ENCODE results near the gene CCDC88A. TPM values are rescaled to one million over a fixed set of nuclear protein-coding genes. Genes with fewer than 3 reads are reported as not detected.

Gene CCDC88A
- total RNA-seq: 93.9 TPM

GRCh38 chr2:55419679-55420438, at the start of gene CCDC88A:
CCDC88A (minus strand) TSS chr2:55419856; CDS start chr2:55419079, 777 bp downstream.

GRCh38 chr2:55268907-55269644, 150.6 kb downstream of the CCDC88A start, which contains the start of gene MTIF2:
MTIF2 (minus strand) TSS chr2:55269231; CDS start chr2:55263858, 5,373 bp downstream.

Small RNA genes lying within 50 kb of the gene (small RNA-seq; reads per million reads assigned to genes)
- gene RF00019 (ENCODE audit: low replicate concordance) (not detected), gene RNU6-221P (ENCODE audit: low replicate concordance) (not detected), gene RNU6-775P (ENCODE audit: low replicate concordance) (not detected)

Other genes with a start within 250 kb of the CCDC88A start
- 18.7 TPM for gene CLHC1, start 187.6 kb downstream of the CCDC88A start, total RNA-seq
- 979 TPM for gene RPS27A, start 187.2 kb downstream of the CCDC88A start, total RNA-seq
- gene MTIF2, start 150.6 kb downstream of the CCDC88A start, total RNA-seq: 22.0 TPM
- gene CFAP36, start 99.9 kb upstream of the CCDC88A start, total RNA-seq: 21.8 TPM
- 66.7 TPM for gene PPP4R3B, start 197.8 kb upstream of the CCDC88A start, total RNA-seq